ENCODE data around the gene LEMD1.

DNA sequence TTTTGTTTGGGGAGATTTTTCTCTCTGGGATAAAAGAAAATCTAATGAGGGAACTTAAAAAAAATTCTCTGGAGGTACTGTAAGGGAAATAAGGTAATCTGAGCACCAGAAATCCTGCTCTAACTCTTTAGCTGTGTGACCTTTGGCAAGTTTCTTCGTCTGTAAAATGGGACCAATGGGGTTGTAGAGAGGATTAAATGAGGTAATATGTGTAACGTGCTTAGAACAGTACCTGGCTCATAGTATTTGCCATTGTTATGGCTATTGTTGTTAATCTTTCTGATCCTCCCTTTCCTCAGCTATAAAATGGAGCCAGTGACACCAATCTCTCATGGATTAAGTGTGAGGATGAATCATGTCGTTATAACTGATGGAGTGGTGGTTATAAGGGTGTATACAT lies 64.3 kb downstream of the LEMD1 start:
- TF ChIP-seq TAF1 (IDR thresholded peaks at IDR 0.05; ENCODE audit: borderline replicate concordance, insufficient read depth, low read length) (no peak), POLR2AphosphoS5 (IDR thresholded peaks at IDR 0.05; ENCODE audit: low read depth, low read length) (no peak), SIN3A (IDR thresholded peaks at IDR 0.05; ENCODE audit: borderline replicate concordance, insufficient read depth, low read length) (no peak), FOXP2 (optimal IDR thresholded peaks at IDR 0.05; ENCODE audit: borderline replicate concordance, extremely low read depth, extremely low read length, insufficient read depth) (no peak)
- TF ChIP-seq, protein P1, sequence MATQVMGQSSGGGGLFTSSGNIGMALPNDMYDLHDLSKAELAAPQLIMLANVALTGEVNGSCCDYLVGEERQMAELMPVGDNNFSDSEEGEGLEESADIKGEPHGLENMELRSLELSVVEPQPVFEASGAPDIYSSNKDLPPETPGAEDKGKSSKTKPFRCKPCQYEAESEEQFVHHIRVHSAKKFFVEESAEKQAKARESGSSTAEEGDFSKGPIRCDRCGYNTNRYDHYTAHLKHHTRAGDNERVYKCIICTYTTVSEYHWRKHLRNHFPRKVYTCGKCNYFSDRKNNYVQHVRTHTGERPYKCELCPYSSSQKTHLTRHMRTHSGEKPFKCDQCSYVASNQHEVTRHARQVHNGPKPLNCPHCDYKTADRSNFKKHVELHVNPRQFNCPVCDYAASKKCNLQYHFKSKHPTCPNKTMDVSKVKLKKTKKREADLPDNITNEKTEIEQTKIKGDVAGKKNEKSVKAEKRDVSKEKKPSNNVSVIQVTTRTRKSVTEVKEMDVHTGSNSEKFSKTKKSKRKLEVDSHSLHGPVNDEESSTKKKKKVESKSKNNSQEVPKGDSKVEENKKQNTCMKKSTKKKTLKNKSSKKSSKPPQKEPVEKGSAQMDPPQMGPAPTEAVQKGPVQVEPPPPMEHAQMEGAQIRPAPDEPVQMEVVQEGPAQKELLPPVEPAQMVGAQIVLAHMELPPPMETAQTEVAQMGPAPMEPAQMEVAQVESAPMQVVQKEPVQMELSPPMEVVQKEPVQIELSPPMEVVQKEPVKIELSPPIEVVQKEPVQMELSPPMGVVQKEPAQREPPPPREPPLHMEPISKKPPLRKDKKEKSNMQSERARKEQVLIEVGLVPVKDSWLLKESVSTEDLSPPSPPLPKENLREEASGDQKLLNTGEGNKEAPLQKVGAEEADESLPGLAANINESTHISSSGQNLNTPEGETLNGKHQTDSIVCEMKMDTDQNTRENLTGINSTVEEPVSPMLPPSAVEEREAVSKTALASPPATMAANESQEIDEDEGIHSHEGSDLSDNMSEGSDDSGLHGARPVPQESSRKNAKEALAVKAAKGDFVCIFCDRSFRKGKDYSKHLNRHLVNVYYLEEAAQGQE (IDR thresholded peaks at IDR 0.05; ENCODE audit: insufficient read depth in 1 of 2, low read depth in 2 of 2, low read length in 2 of 2): no peak
